Measurements from ENCODE around the gene GBE1. TPM values are rescaled to one million over a fixed set of nuclear protein-coding genes. Genes with fewer than 3 reads are reported as not detected.
"Not testable (repeated sequence)": the region's sequence is repeated elsewhere in the genome, so short reads cannot be mapped to it uniquely, and the experiment has no call there.

Gene GBE1
- total RNA-seq, 1 experiment from 2014 or later, result 35.4 TPM

DNA sequence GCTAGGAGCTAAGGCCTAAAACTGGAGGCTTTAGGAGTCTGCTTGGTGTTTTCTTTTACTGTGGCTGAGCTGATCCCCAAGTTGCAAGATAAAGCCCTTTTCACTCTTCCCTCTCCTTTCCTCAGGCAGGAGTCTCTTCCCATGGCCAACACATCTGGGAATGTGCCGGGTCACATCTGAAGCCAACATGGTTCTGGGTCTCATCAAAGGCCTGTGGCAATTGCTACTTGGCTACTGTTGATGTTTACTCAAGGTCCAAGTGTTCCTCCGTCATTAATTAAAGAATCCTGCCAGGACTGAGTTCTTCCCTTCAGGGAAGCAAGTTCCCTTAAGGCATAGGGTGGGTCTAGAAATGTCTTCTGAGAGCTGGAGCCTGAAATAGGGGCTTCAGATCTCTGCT lies 230.2 kb downstream of the GBE1 start:
- no peak for DNase-seq

DNA sequence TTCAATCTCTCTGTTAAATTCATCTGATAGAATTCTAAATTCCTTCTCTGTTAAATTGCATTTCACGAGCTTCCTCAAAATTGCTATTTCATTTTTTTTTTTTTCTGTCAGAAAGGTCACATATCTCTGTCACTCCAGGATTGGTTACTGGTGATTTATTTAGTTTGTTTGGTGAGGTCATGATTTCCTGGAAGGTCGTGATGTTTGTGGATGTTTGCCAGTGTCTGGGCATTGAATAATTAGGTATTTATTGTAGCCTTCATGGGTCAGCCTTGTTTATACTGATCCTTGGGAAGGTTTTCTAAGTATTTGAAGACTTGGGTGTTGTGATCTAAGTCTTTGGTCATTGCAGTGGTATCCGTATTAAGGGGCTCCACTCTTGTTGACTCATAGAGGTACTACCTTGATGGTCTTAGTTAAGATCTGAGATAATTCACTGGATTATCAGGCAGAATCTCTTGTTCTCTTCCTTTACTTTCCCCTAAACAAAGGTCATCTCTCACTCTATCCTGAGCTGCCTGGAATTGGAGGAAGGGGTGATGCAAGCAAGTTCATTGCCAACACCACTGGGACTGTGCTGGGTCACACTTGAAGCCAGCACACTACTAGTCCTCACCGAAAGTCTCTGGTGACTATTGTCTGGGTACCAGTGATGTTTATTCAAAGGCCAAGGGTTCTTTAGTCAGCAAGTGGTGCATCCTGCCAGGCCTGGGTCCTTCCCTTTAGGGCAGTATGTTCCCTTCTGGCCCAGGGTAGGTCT lies 231.1 kb downstream of the GBE1 start:
- Histone ChIP-seq H3K36me3 (no peaks in the 10 kb centered on the region), H3K9me3 (replicated peaks) (no peaks in the 10 kb centered on the region), H3K27ac (no peak overlapping the region), H3K4me3 (no peak overlapping the region), H3K4me1 (no peaks in the 10 kb centered on the region), H3K27me3 (no peaks in the 10 kb centered on the region)
- DNase-seq, result no peak

More for the DNA sequence above, 230.2 kb downstream of the GBE1 start:
- no peaks in the 10 kb centered on the region for H3K9me3 ChIP-seq (replicated peaks)
- H3K4me3 ChIP-seq, result no peak overlapping the region
- H3K27ac ChIP-seq, result no peak overlapping the region
- no peaks in the 10 kb centered on the region for H3K4me1 ChIP-seq
- no peaks in the 10 kb centered on the region for H3K27me3 ChIP-seq
- H3K36me3 ChIP-seq, result no peaks in the 10 kb centered on the region

DNA sequence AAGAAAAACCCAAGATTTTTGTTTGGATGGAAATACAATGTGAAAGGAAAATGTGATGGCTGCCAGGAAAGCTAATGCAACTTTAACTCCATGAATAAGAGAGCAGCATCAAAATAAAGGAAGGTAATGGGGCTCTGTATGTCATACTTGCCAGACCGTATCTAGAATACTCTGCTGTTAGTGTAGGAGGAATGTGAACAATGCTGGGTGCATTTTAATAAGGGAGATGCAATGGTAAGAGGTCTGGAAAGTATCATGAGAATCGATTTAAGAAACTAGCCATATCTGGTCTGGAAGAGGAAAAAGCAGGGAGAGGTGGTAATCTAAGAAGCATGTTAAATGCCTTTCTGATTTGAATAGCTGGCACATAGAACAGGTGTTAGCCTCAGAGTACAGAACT lies 239.6 kb downstream of the GBE1 start:
- Histone ChIP-seq H3K4me1 (no peaks in the 10 kb centered on the region; the same call in 1 of the 2 replicates), H3K4me3 (no peak overlapping the region), H3K27me3 (no peaks in the 10 kb centered on the region), H3K36me3 (no peaks in the 10 kb centered on the region), H3K27ac (no peak overlapping the region), H3K9me3 (replicated peaks) (no peaks in the 10 kb centered on the region)
- peak in 1 of 2 experiments; percentile 8 for DNase-seq

DNA sequence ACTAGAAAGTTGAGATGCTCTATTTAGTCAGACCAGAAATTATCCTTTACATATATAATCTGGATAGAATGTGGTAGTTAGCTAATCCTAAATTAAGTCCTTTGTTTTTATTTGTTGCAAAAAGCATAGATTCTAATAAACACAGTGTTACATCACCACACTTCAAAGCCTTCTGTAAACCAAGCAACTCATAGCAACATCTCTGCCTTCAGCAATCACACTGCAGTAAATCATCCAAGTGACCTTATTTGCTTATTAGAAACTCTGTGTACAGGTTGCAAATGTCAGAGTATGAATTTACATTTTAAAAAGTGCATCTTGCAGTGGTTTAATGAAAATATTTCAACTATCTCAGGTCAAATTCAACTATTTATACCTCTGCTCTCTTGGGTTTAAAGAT lies 242.5 kb downstream of the GBE1 start:
- no peak for DNase-seq
- Histone ChIP-seq H3K4me3 (no peak overlapping the region), H3K36me3 (no peaks in the 10 kb centered on the region), H3K27ac (no peak overlapping the region), H3K4me1 (peaks cover 9% of the 10 kb centered on the region), H3K9me3 (replicated peaks) (no peaks in the 10 kb centered on the region), H3K27me3 (no peaks in the 10 kb centered on the region)

DNA sequence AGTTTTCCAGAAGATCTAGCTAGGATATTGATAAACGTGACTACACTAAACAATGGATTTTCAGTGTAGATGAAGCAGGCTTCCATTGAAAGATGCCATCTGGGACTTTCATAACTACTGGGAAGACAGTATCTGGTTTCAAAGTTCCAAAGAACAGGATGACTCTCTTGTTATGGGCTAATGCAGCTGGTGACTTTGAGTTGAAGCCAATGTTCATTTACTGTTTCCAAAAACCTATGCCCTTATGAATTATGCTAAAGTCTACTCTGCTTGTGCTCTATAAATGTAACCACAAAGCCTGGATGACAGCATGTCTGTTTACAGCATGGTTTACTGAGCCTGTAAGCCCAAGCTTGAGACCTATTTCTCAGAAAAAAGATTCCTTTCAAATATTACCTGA lies 245.4 kb downstream of the GBE1 start:
- no peaks in the 10 kb centered on the region for H3K36me3 ChIP-seq
- H3K9me3 ChIP-seq (replicated peaks), result no peaks in the 10 kb centered on the region
- peak overlapping the region; percentile 16 for H3K27ac ChIP-seq
- H3K4me3 ChIP-seq, result no peak overlapping the region
- peak; percentile 8 to 57 for DNase-seq
- no peaks in the 10 kb centered on the region for H3K27me3 ChIP-seq
- peaks cover 9% of the 10 kb centered on the region for H3K4me1 ChIP-seq

DNA sequence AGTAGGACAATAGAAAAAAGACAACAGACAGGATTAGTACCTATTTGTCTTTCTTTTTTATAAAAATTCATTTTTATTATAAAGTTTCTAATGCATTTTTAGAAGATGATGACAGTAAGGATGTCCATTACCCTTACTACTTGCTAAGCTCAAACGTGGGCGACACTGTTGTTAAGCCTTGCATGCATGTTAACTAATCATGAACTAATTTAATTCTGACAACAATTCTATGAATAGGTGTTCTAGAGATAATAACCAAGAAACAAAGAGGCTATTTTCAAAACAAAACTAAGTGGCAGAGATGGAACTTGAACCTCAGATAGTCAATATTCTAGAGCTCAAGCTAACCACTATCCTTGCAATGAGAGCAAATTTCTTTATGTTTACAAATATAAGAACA lies 247.9 kb downstream of the GBE1 start:
- DNase-seq, result no peak
- no peak overlapping the region for H3K27ac ChIP-seq
- H3K27me3 ChIP-seq, result no peaks in the 10 kb centered on the region
- H3K36me3 ChIP-seq, result no peaks in the 10 kb centered on the region
- H3K4me3 ChIP-seq, result no peak overlapping the region
- no peaks in the 10 kb centered on the region for H3K9me3 ChIP-seq (replicated peaks)
- peaks cover 9% of the 10 kb centered on the region for H3K4me1 ChIP-seq

DNA sequence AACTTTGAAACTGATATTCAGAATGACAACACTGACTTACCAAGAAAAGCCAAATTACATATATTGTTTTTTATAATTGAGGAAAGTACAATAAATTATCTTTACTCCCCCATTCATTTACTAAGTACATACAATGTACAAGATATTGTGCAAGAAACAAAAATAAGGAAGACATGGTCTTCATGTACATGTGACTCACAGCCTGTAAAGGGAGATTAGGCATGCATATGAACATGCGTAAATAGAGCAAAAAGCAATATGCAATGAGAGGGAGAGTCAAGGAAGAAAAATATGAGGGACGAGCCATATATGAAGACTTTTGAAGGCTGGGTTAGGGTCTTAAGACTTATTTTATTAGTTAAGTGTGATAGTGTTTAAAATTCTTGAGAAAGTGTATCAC lies 258.4 kb downstream of the GBE1 start:
- H3K9me3 ChIP-seq (replicated peaks), result no peaks in the 10 kb centered on the region
- H3K27ac ChIP-seq, result no peak overlapping the region
- no peak overlapping the region for H3K4me3 ChIP-seq
- no peaks in the 10 kb centered on the region for H3K27me3 ChIP-seq
- no peak for DNase-seq
- H3K4me1 ChIP-seq, result no peaks in the 10 kb centered on the region
- 0 out of 2 replicates have a peak, but pooled peaks cover 2% of the 10 kb centered on the region for H3K36me3 ChIP-seq

DNA sequence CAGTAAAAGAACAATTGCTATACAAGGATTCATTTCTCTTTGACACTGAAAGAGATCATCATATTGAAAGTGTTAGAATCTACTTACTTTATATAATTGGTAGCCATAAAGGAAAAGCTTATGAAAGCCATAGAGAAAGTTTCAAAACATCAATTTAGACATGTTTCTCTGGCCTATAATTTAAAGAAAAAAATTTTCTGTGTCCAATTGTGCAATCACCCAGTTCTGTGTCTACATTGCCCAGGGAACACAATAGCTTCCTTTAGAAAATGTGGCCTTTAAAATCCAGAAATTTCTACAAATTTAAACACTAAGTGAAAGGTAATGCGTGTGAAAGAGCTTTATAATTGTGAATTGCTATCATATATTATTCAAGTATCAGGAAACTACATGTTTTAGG lies 259.2 kb downstream of the GBE1 start:
- H3K4me3 ChIP-seq, result no peak overlapping the region
- no peaks in the 10 kb centered on the region for H3K4me1 ChIP-seq
- 0 out of 2 replicates have a peak, but pooled peaks cover 2% of the 10 kb centered on the region for H3K36me3 ChIP-seq
- DNase-seq, result no peak
- H3K9me3 ChIP-seq (replicated peaks), result no peaks in the 10 kb centered on the region
- H3K27ac ChIP-seq, result no peak overlapping the region
- H3K27me3 ChIP-seq, result no peaks in the 10 kb centered on the region

DNA sequence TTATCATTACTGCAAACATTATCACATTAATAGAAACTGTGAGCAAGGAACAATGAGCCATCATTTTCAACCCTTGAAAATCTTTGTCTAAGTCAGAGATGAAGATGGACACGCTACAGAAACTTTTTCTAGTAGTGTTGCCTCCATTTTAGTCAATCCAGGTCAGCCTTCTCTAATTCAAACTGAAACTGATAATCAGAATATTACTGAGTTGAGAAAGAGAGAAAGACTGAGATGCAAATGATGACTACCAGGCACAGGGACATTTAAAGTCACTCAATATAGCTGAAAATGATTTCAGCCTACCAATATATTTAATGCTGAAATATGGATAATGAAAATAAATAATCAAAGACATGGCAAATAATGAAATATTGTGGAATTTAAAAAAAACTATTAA lies 261.4 kb downstream of the GBE1 start:
- no peak for DNase-seq
- Histone ChIP-seq H3K4me3 (no peak overlapping the region), H3K27ac (no peak overlapping the region), H3K4me1 (no peaks in the 10 kb centered on the region), H3K36me3 (no peaks in the 10 kb centered on the region), H3K27me3 (no peaks in the 10 kb centered on the region), H3K9me3 (replicated peaks) (no peaks in the 10 kb centered on the region)

DNA sequence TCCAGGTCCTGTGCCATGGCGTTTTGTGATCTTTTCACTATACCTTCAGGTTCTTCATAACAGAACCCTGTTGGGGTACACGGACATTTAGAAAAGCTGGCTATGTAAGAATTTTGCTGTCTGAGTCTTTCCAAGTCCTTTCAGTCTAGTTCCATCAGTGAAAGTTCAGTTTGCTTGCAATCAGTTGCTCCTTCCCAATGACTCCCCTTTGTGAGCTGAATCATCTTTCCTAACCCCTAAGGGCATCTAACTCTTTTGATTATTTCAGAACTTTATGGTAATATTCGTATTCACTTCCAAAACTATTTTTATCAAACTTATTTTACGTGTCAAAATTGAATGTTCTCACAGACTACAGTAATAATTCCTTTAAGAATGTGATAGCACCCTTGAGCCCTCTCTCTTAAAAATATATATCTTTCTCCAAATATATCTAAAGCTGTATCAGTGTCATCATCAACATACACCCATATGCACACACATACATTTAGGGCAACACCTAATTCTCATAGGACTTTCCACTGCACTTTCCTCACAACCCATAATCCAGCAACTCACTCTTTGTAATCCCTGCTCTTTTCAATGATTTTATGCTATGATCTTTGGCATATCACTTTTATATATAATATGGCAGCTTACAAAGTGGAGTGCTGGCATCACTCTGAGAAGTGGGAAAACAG lies 263.7 kb downstream of the GBE1 start:
- DNase-seq, result no peak
- no peak overlapping the region for H3K4me3 ChIP-seq
- H3K27me3 ChIP-seq, result no peaks in the 10 kb centered on the region
- H3K36me3 ChIP-seq, result no peaks in the 10 kb centered on the region
- H3K27ac ChIP-seq, result no peak overlapping the region
- H3K9me3 ChIP-seq (replicated peaks), result no peaks in the 10 kb centered on the region
- H3K4me1 ChIP-seq, result no peaks in the 10 kb centered on the region

DNA sequence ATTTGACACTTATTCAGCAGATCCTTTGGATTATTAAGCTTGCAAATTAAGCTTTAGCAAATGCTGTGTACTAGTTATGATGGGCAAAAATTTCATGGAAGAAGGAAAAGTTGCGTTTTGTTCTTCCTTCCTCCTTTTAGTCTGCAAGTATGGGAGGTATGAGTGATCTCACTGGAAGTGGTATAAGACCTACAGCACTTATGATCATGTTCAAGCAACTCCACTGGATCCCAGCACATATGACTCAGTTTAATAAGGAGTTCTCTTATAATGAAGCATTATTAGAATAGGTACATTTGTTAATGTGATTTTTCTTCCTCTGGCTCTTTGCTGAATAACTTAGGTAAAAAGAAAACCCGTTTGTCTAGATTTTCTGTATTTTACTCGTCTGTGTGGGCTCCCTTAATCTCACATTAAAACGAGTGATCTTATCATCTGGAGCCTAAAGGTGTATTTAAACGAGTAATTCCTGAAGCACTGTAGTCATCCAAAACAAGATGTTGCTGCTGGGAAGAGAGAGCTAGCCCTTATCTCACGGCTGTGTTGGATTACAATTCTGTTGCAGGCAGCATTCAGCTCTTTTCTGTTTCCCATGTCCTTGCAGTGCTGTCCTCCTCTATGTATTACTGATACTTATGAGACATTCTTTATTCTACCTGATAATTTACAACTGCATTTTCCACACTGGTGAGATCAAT lies 264.9 kb downstream of the GBE1 start:
- Histone ChIP-seq H3K36me3 (no peaks in the 10 kb centered on the region), H3K27me3 (no peaks in the 10 kb centered on the region), H3K27ac (no peak overlapping the region), H3K9me3 (replicated peaks) (no peaks in the 10 kb centered on the region), H3K4me1 (no peaks in the 10 kb centered on the region), H3K4me3 (no peak overlapping the region)
- no peak for DNase-seq

DNA sequence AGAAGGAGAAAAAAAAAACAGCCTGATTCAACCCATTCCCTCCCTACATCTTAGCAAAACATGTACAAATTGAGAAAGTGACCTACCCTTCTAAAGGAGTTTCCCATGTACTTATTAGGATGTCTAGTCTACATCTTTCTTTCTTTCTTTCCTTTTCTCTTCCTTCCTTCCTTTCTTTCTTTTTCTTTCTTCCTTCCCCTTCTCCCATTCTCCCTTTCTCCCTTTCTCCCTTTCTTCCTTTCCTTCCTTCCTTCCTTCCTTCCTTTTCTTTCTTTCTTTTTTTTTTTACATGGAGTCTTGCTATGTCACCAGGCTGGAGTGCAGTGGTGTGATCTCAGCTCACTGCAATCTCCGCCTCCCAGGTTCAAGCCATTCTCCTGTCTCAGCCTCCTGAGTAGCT lies 269.0 kb downstream of the GBE1 start:
- H3K36me3 ChIP-seq; H3K27me3 ChIP-seq; H3K9me3 ChIP-seq (replicated peaks); H3K27ac ChIP-seq; H3K4me3 ChIP-seq; H3K4me1 ChIP-seq; DNase-seq: not testable (repeated sequence)

DNA sequence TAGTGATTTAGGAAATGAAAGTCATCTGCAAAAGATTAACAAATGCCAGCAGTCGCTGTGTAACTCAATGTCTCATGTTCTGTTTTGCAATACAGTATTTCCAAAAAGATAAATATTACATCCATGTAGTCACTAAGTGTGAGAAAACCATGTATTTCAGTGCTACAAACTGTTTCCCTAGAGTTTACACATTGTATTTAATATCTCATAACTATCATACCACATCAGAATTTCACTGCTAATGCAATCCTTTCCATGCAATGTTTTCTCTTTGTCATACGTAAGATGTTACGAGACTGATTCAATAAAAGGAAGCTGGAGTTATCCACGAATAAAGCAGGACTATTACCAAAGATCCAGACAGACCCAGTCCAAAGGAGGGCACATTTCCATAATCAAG lies 269.4 kb downstream of the GBE1 start:
- Histone ChIP-seq H3K4me3 (no peak overlapping the region), H3K27me3 (no peaks in the 10 kb centered on the region), H3K36me3 (no peaks in the 10 kb centered on the region), H3K27ac (no peak overlapping the region), H3K9me3 (replicated peaks) (no peaks in the 10 kb centered on the region), H3K4me1 (no peaks in the 10 kb centered on the region)
- no peak for DNase-seq

DNA sequence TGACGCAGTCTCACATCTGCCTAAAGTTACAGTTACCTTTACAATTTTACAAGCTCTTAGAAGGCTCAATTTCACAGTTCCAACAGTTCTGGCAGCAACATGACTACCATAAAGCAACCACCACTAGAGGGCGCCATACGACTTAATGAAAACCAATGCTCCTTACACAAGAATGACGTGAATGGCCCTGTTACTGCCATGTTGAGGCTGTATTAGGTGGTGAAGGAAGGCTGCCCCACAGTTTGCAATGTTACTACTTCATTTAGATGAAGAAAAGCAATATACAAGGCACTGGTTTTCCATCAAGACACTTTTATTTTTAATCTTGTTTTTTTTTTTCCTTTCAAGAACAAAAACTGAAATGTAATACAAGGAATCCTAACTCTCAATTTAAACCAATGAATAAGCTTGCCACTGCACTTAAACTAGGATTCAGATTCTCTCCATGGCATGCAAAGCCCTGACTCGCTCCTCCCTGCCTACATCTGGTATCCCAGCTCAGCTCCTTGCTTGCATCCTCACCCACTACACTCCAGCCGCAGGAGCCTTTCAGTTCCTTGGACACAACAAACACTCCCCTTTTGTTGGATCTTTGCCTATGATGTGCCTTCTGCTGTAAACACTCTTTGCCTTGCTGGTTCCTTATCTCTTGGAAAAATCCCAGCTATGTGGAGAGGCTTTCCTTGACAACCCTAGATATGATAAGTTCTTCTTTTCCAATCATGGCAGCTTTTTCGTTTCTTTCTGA lies 270.7 kb downstream of the GBE1 start:
- Histone ChIP-seq H3K27ac (no peak overlapping the region), H3K4me3 (no peak overlapping the region), H3K9me3 (replicated peaks) (no peaks in the 10 kb centered on the region), H3K36me3 (no peaks in the 10 kb centered on the region), H3K27me3 (no peaks in the 10 kb centered on the region), H3K4me1 (no peaks in the 10 kb centered on the region)
- DNase-seq, result peak; percentile 76 to 90

DNA sequence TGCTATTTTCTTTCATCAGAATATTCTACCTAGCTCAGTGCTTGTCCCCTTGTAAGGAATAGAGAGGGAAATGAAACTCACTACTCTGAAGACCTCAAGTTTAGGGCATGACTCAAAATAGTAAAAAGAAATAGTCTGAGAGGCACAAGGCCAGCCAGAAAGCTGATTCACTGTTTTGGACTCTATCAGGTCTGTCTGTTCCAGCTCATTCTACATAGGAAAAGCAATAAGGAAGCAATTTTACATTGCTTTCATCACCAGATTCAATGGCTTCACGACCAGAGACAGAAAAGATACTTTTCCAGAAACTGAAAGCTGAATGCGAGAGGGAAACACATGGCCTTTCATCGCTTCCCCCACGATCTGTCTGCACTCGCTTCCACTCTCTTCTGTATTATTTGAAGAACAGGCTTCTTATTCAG lies 276.0 kb downstream of the GBE1 start:
- no peak for DNase-seq
- no peak overlapping the region for H3K4me3 ChIP-seq

More for the DNA sequence above, 276.0 kb downstream of the GBE1 start:
- no peaks in the 10 kb centered on the region for H3K9me3 ChIP-seq (replicated peaks)
- H3K36me3 ChIP-seq, result no peaks in the 10 kb centered on the region
- no peaks in the 10 kb centered on the region for H3K4me1 ChIP-seq
- H3K27me3 ChIP-seq, result no peaks in the 10 kb centered on the region
- no peak overlapping the region for H3K27ac ChIP-seq

All from SJCRH30 (cell line).